Activated naive CD4-positive, alpha-beta T cell treated with anti-CD3 and anti-CD28 coated beads for 36 hours (primary cell): ENCODE data around the gene CISD3. TPM values are rescaled to one million over a fixed set of nuclear protein-coding genes. Genes with fewer than 3 reads are reported as not detected.

Source experiments
- CTCF ChIA-PET: fragments of 350-600 bp; sonication (Branson Sonifier 250); formaldehyde crosslinking; loops from one replicate; lab custom pipeline; 2021; ENCODE audit warnings: antibody characterized with exemption; lab: Charles Lee
- DNase-seq: peaks from one replicate; pipeline ENCODE4 v3.0.0-alpha.2; 2020
- H3K27ac Mint-ChIP-seq: one replicate; pipeline ENCODE4 v1.8.0; 2021; ENCODE audit warnings: mild to moderate bottlenecking, mixed read lengths
- H3K27me3 Mint-ChIP-seq: one replicate; pipeline ENCODE4 v1.8.0; 2021; ENCODE audit warnings: low read depth, mixed read lengths
- H3K36me3 Mint-ChIP-seq: one replicate; pipeline ENCODE4 v1.8.0; 2021; ENCODE audit warnings: low read depth, mixed read lengths
- H3K4me1 Mint-ChIP-seq: one replicate; pipeline ENCODE4 v1.8.0; 2021; ENCODE audit warnings: low read depth, mixed read lengths
- H3K4me3 Mint-ChIP-seq: one replicate; pipeline ENCODE4 v1.8.0; 2021; ENCODE audit warnings: mild to moderate bottlenecking, moderate library complexity, mixed read lengths
- H3K9me3 Mint-ChIP-seq: one replicate; pipeline ENCODE4 v1.8.0; 2021; ENCODE audit warnings: mixed read lengths
- intact Hi-C: fragments of 100-400 bp; cut with micrococcal nuclease; formaldehyde crosslinking; loops from one replicate; pipeline ENCODE4 v1.15.1; 2023
- total RNA-seq, 2 experiments: library from RNA; stranded (reverse); gene quantifications; one replicate each; pipeline ENCODE4 v1.2.3, GENCODE V29; 2021

The CISD3 gene
- total RNA-seq: 10 to 100 TPM; 35.1 to 35.8 TPM

GRCh38 chr17:38729886-38730525 is at the start of gene CISD3:
Gene CISD3, plus strand, starts transcription at chr17:38730341. Its CDS starts 18 bp downstream, at chr17:38730359.
- Mint-ChIP-seq H3K9me3 (peaks cover 3% of the 10 kb centered on the region), H3K36me3 (peaks cover 23% of the 10 kb centered on the region), H3K4me3 (peak within 1 kb of the TSS; percentile 94), H3K27me3 (no peaks in the 10 kb centered on the region), H3K4me1 (peaks cover 83% of the 10 kb centered on the region), H3K27ac (peak within 1 kb of the TSS; percentile 98)
- intact Hi-C loops: loop anchor here (1.0 to 5.0 kb wide), 3 partner anchors 22 to 422 kb away; partner anchors contain the start of genes PLXDC1 and PSMB3
- DNase-seq: peak; percentile 84
- CTCF ChIA-PET: interaction anchor here (1.6 to 3.6 kb wide), 6 partner anchors 14 to 54 kb away, joined by 5 to 14 read pairs (median 7); no protein-coding TSS in a partner anchor

DNA sequence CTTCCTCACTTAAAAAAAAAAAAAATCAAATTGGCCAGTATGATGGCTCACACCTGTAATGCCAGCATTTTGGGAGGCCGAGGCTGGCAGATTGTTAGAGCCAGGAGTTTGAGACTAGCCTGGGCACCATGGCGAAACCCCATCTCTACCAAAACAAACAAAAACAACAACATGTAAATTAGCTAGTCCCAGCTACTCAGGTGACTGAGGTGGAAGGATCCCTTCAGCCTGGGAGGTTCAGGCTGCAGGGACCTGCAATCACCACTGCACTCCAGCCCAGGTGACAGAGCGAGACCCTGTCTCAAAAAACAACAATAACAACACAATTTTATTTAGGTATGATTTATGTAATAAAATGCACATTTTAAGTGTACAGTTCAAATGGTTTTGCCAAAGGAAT is 49.0 kb upstream of the CISD3 start:
- H3K27ac Mint-ChIP-seq: no peak overlapping the region

GRCh38 chr17:38685491-38685890 is 44.6 kb upstream of the CISD3 start:
- Mint-ChIP-seq H3K27ac (no peak overlapping the region), H3K4me1 (no peaks in the 10 kb centered on the region), H3K27me3 (no peaks in the 10 kb centered on the region), H3K4me3 (no peak overlapping the region), H3K36me3 (no peaks in the 10 kb centered on the region), H3K9me3 (no peaks in the 10 kb centered on the region)
- intact Hi-C loops: no loop called here
- DNase-seq: no peak
- CTCF ChIA-PET: no interaction called here

More for the DNA sequence above, 49.0 kb upstream of the CISD3 start:
- Mint-ChIP-seq H3K9me3 (no peaks in the 10 kb centered on the region), H3K4me1 (peaks cover 18% of the 10 kb centered on the region), H3K36me3 (no peaks in the 10 kb centered on the region), H3K27me3 (no peaks in the 10 kb centered on the region), H3K4me3 (no peak overlapping the region)
- CTCF ChIA-PET: interaction anchor here (0.6 to 1.5 kb wide), 3 partner anchors 15 to 54 kb away, joined by 3 to 6 read pairs (median 4); no protein-coding TSS in a partner anchor
- intact Hi-C loops: no loop called here
- no peak for DNase-seq

DNA sequence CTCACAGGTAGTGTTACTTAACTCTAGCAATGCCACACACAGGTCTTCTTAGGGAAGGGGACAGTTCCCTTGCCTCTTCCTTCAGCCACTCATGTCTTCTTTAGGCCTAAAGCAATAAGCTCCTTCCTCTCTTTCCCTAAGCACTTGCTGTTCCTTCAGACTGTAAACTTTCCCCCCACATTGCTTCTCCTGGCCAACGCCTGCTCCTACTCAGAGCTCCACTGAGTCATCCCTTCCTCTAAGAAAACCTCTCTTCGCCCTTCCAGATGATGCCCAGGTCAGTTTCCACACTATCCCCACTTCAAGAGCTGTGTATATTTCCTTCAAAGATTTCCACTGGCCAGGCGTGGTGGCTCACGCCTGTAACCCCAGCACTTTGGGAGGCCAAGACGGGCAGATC is 42.9 kb upstream of the CISD3 start:
- no peaks in the 10 kb centered on the region for H3K36me3 Mint-ChIP-seq
- H3K9me3 Mint-ChIP-seq: no peaks in the 10 kb centered on the region
- no peak overlapping the region for H3K27ac Mint-ChIP-seq
- no peak for DNase-seq
- H3K4me1 Mint-ChIP-seq: no peaks in the 10 kb centered on the region
- intact Hi-C loops: no loop called here
- no peaks in the 10 kb centered on the region for H3K27me3 Mint-ChIP-seq
- CTCF ChIA-PET: interaction anchor here (1.6 to 2.1 kb wide), 2 partner anchors 11 to 48 kb away, joined by 7 to 14 read pairs; no protein-coding TSS in a partner anchor
- H3K4me3 Mint-ChIP-seq: no peak overlapping the region

GRCh38 chr17:38690386-38690785 is 39.8 kb upstream of the CISD3 start:
- intact Hi-C loops: no loop called here
- Mint-ChIP-seq H3K9me3 (no peaks in the 10 kb centered on the region), H3K27me3 (no peaks in the 10 kb centered on the region), H3K36me3 (no peaks in the 10 kb centered on the region), H3K4me3 (no peak overlapping the region), H3K4me1 (no peaks in the 10 kb centered on the region), H3K27ac (no peak overlapping the region)
- CTCF ChIA-PET: interaction anchor here (1.0 kb wide), 1 partner anchor 14 kb away, joined by 5 read pairs; no protein-coding TSS in a partner anchor
- DNase-seq: no peak

DNA sequence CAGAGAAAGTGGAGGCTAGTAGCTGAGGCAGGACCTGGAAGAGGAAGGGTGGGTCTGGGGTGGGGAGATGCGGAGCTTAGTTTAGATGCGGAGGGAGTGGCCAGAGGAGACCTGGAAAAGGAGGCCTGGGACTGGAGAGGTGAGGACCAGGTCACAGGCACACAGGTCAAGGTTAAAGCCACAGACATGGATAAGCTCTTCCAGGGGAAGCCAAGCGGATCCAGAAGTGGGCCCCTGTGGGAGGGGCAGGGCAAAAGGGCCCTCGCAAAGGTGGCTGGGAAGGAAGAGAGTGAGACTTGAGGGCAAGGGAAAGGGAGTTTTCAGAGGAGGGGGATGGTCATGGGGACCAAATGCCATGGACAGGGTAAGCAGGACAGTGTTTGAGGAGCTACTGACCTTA is 39.0 kb upstream of the CISD3 start:
- no peak for DNase-seq
- H3K27ac Mint-ChIP-seq: no peak overlapping the region
- no peak overlapping the region for H3K4me3 Mint-ChIP-seq
- H3K36me3 Mint-ChIP-seq: no peaks in the 10 kb centered on the region
- no peaks in the 10 kb centered on the region for H3K27me3 Mint-ChIP-seq
- peaks cover 5% of the 10 kb centered on the region for H3K4me1 Mint-ChIP-seq
- CTCF ChIA-PET: interaction anchor here (1.0 kb wide), 1 partner anchor 15 kb away, joined by 5 read pairs; no protein-coding TSS in a partner anchor
- no peaks in the 10 kb centered on the region for H3K9me3 Mint-ChIP-seq
- intact Hi-C loops: no loop called here

DNA sequence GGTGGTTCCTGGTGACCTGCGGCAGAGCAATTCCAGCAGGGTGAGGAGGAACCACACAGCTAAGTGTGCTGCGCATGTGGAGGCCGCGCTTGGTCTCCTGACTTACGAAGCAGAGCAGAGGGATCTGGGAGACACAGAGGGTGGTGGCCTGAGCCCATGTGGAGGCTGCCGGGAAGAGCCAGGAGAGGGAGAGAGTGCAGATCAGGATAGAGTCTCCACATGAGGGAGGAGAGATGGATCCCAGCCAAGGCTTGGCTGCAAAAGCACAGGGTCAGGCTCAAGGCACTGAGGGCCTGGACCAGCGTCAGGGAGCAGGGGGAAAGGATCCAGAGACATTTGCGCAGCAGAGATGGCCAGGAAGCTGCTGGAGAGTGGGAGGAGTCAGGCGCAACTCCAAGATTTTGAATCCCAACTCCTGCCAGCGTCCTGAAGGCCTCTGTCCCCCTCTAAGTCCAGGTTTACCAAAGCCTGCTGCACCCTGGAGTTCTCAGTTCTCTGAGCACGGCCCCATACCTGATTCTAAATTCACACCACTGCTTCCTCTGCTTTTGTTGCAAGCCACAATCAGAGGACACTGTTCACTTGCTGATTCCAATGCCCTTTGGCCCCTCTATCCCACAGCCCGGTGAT is 36.3 kb upstream of the CISD3 start:
- CTCF ChIA-PET: interaction anchor here (1.5 kb wide), 1 partner anchor 42 kb away, joined by 3 read pairs; no protein-coding TSS in a partner anchor

GRCh38 chr17:38697061-38697820 is 32.9 kb upstream of the CISD3 start:
- Mint-ChIP-seq H3K4me3 (no peak overlapping the region), H3K4me1 (peaks cover 50% of the 10 kb centered on the region), H3K9me3 (no peaks in the 10 kb centered on the region), H3K36me3 (no peaks in the 10 kb centered on the region), H3K27ac (no peak overlapping the region), H3K27me3 (no peaks in the 10 kb centered on the region)
- intact Hi-C loops: no loop called here
- CTCF ChIA-PET: interaction anchor here (0.6 to 2.2 kb wide), 4 partner anchors 8 to 200 kb away, joined by 3 to 14 read pairs (median 3); partner anchors contain the start of gene MLLT6
- no peak for DNase-seq

More for the DNA sequence above, 36.3 kb upstream of the CISD3 start:
- H3K4me3 Mint-ChIP-seq: no peak overlapping the region
- DNase-seq: no peak
- no peaks in the 10 kb centered on the region for H3K9me3 Mint-ChIP-seq
- H3K36me3 Mint-ChIP-seq: no peaks in the 10 kb centered on the region
- H3K4me1 Mint-ChIP-seq: peaks cover 25% of the 10 kb centered on the region
- intact Hi-C loops: no loop called here
- H3K27me3 Mint-ChIP-seq: no peaks in the 10 kb centered on the region
- no peak overlapping the region for H3K27ac Mint-ChIP-seq

DNA sequence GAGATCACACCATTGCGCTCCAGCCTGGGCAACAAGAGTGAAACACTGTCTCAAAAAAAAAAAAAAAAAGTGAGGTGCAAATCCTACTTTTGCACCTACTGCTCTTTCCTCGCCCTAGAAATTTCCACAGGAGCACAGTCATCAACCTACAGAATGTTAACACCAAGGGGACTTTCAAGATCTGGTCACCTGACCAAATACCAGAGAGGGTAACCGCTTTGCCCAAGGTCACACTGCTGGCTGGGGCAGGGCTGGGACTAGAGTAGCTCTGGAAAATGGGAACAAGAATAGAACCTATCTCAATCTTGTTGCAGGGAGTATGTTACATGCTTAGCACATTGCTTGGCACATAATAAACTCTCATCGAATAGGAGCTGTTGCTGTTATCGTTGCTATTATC is 31.4 kb upstream of the CISD3 start:
- peak overlapping the region; percentile 97 for H3K27ac Mint-ChIP-seq
- intact Hi-C loops: no loop called here
- no peaks in the 10 kb centered on the region for H3K27me3 Mint-ChIP-seq
- no peak for DNase-seq
- H3K36me3 Mint-ChIP-seq: peaks cover 2% of the 10 kb centered on the region
- no peaks in the 10 kb centered on the region for H3K9me3 Mint-ChIP-seq
- CTCF ChIA-PET: interaction anchor here (0.6 to 3.4 kb wide), 2 partner anchors 10 to 22 kb away, joined by 3 to 32 read pairs; partner anchors contain the start of gene EPOP
- no peak overlapping the region for H3K4me3 Mint-ChIP-seq
- H3K4me1 Mint-ChIP-seq: peaks cover 50% of the 10 kb centered on the region

DNA sequence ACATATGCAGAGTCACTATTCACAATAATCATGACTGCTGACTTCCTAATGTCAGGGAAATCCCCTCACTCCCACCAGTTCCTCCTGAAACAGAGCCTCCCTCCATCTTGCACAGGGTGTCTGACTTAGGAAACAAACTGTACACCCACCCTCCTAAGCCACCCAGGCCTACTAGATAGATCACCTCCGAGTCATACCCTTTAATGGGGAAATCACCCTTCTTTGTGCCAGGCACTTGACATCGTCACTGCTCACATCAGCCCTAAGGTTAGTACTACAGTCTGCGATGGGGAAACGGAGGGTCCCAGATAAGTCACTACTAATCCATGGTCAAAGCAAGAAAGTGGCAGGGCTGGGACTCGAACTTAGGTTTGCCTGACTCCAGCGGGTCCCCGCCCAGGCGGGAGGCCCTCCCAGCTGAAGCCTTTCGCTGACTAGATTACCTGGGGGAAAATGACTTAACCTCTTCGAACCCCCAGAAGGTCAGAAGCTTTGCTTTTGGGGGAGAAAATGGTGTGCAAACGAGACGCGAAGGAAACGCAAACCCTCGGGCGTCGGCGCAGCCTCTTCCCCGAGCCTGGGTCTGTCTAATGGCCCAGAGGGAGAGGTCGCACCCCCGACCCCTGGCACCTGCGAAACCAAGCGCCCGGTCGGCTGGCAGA is 28.5 kb upstream of the CISD3 start:
- peaks cover 45% of the 10 kb centered on the region for H3K4me1 Mint-ChIP-seq
- DNase-seq: peak; percentile 95
- no peaks in the 10 kb centered on the region for H3K27me3 Mint-ChIP-seq
- peak overlapping the region; percentile 97 for H3K27ac Mint-ChIP-seq
- intact Hi-C loops: loop anchor here (1.0 to 5.0 kb wide), 9 partner anchors 24 to 1071 kb away; partner anchors contain the start of genes CISD3, PSMB3 and RPL23
- CTCF ChIA-PET: interaction anchor here (0.7 to 3.4 kb wide), 4 partner anchors 25 to 34 kb away, joined by 3 to 32 read pairs (median 6); partner anchors contain the start of gene EPOP
- peaks cover 13% of the 10 kb centered on the region for H3K36me3 Mint-ChIP-seq
- H3K4me3 Mint-ChIP-seq: peak overlapping the region; percentile 79
- H3K9me3 Mint-ChIP-seq: no peaks in the 10 kb centered on the region

GRCh38 chr17:38702166-38702915 is 27.8 kb upstream of the CISD3 start:
- intact Hi-C loops: loop anchor here (5.0 kb wide), 1 partner anchor 1070 kb away; no protein-coding TSS in a partner anchor
- DNase-seq: peak; percentile 92
- H3K27me3 Mint-ChIP-seq: no peaks in the 10 kb centered on the region
- H3K4me1 Mint-ChIP-seq: peaks cover 45% of the 10 kb centered on the region
- H3K36me3 Mint-ChIP-seq: peaks cover 20% of the 10 kb centered on the region
- H3K4me3 Mint-ChIP-seq: peak overlapping the region; percentile 100
- H3K9me3 Mint-ChIP-seq: no peaks in the 10 kb centered on the region
- peak overlapping the region; percentile 100 for H3K27ac Mint-ChIP-seq
- CTCF ChIA-PET: interaction anchor here (0.7 to 3.4 kb wide), 3 partner anchors 26 to 33 kb away, joined by 6 to 32 read pairs (median 7); partner anchors contain the start of gene EPOP
